Psoas muscle (tissue), 8 donors: ENCODE data around the gene S100Z. TPM values are rescaled to one million over a fixed set of nuclear protein-coding genes. Genes with fewer than 3 reads are reported as not detected.
A peak's percentile ranks its signal among the peaks of the same experiment; 100 is the strongest.

Experiments
- ATAC-seq, 4 donors: fragments of 200-7000 bp; cut with Tn5 transposase; one replicate each; pipeline ENCODE4 v1.9.1; 2020; ENCODE audit warnings: moderate library complexity in 3 of 4, mild to moderate bottlenecking in 2 of 4
- DNase-seq, 2 donors: peaks; one replicate each; pipeline ENCODE4 v3.0.0-alpha.2; 2020
- H3K27ac ChIP-seq: fragments of 200-600 bp; one replicate; pipeline ENCODE4 v1.8.0; 2022
- H3K27me3 ChIP-seq, 3 donors: fragments of 200-600 bp in 1 of 3; one replicate each; pipeline versions ENCODE4 v1.6.1 to v1.8.0; 2013 to 2022; ENCODE audit warnings: low read length in 2 of 3, mild to moderate bottlenecking in 2 of 3, moderate library complexity in 1 of 3; ENCODE audit not compliant: insufficient read depth in 3 of 3
- H3K36me3 ChIP-seq, 2 donors: fragments of 200-600 bp in 1 of 2; one replicate each; pipeline versions ENCODE4 v1.6.1 to v1.8.0; 2013 to 2022; ENCODE audit warnings: low read depth in 1 of 2, mild to moderate bottlenecking in 1 of 2, moderate library complexity in 1 of 2; ENCODE audit not compliant: insufficient read depth in 1 of 2
- H3K4me1 ChIP-seq: fragments of 200-600 bp; one replicate; pipeline ENCODE4 v1.8.0; 2022
- H3K4me3 ChIP-seq: fragments of 200-600 bp; one replicate; pipeline ENCODE4 v1.8.0; 2022; ENCODE audit warnings: mild to moderate bottlenecking
- H3K9me3 ChIP-seq: fragments of 200-600 bp; one replicate; pipeline ENCODE4 v1.8.0; 2022
- CTCF ChIP-seq: fragments of 200-600 bp; IDR thresholded peaks from one replicate; pipeline ENCODE4 v1.8.0; 2022; ENCODE audit warnings: antibody characterized with exemption
- WGBS, 3 donors: extraction: QIAGEN DNeasy Blood & Tissue Kit; methylation state at CpG; one replicate each; pipeline versions ENCODE4 v1.1.6 to v1.1.7; 2013; 5-methylcytosine and 5-hydroxymethylcytosine counted together
- intact Hi-C, 2 donors: fragments of 100-400 bp; cut with DNase I; formaldehyde crosslinking; loops; one replicate each; pipeline versions ENCODE4 v1.11.0 to v1.14.2; 2022
- polyA plus RNA-seq, 3 donors: library from polyadenylated mRNA; stranded (reverse); fragments of 200-250 nt; gene quantifications; one replicate each; pipeline ENCODE4 v1.2.3, GENCODE V29; 2013
- total RNA-seq, 4 donors: library from RNA; stranded (reverse); fragmentation: NEBNext Ultra II Directional in 2 of 4; extraction: Animal tissue kit (Norgen Biotek cat#: 25700) in 2 of 4; gene quantifications; one replicate each; pipeline versions ENCODE4 v1.2.1 to v1.2.4, GENCODE V29; 2021 to 2023
- donor health status: healthy with polysubstance abuse.
- donor health status: DM: no; HTN: no; CAD: no; lungs with moderate emphysema.
- donor health status: Bipolar disorder and iron deficiency.
- donor health status: healthy.
- donor health status: DM: yes; HTN: yes; CAD: no.
- donor health status: DM: no; HTN: no; CAD: no.
- donor health status: DM: no; HTN: no; CAD: no.
- donor health status: DM: yes; HTN: yes; CAD: no.

S100Z gene
- total and polyA plus RNA-seq, 7 donors: 0.09 TPM; not detected in 6

GRCh38 chr5:76954383-76954763 lies 104.6 kb downstream of the S100Z start:
- peak overlapping the region; percentile 44 for H3K4me3 ChIP-seq
- 5 to 9% (median 9%) methylated on average over 25 of the region's 25 CpGs for WGBS, 3 donors
- DNase-seq (no peak), ATAC-seq (no peak)
- H3K9me3 ChIP-seq: no peaks in the 10 kb centered on the region
- intact Hi-C loops: no loop called here
- H3K27ac ChIP-seq: no peak overlapping the region
- no peaks in the 10 kb centered on the region for H3K4me1 ChIP-seq
- H3K36me3 ChIP-seq: no peaks in the 10 kb centered on the region
- peaks cover 0 to 36% (median 12%) of the 10 kb centered on the region in 3 donors for H3K27me3 ChIP-seq
- no peak for TF ChIP-seq CTCF

- no peak for DNase-seq
- Histone ChIP-seq H3K9me3 (no peaks in the 10 kb centered on the region), H3K4me1 (no peaks in the 10 kb centered on the region), H3K4me3 (no peak overlapping the region), H3K27ac (no peak overlapping the region), H3K36me3 (no peaks in the 10 kb centered on the region), H3K27me3 (peaks cover 0 to 36% (median 12%) of the 10 kb centered on the region in 3 donors)
- ATAC-seq: no peak
- no peak for TF ChIP-seq CTCF
- intact Hi-C loops: no loop called here
- WGBS, 3 donors: 80 to 89% (median 82%) methylated on average over 2 of the region's 2 CpGs
Measured at GRCh38 chr5:76956033-76956432, 106.2 kb downstream of the S100Z start.

DNA sequence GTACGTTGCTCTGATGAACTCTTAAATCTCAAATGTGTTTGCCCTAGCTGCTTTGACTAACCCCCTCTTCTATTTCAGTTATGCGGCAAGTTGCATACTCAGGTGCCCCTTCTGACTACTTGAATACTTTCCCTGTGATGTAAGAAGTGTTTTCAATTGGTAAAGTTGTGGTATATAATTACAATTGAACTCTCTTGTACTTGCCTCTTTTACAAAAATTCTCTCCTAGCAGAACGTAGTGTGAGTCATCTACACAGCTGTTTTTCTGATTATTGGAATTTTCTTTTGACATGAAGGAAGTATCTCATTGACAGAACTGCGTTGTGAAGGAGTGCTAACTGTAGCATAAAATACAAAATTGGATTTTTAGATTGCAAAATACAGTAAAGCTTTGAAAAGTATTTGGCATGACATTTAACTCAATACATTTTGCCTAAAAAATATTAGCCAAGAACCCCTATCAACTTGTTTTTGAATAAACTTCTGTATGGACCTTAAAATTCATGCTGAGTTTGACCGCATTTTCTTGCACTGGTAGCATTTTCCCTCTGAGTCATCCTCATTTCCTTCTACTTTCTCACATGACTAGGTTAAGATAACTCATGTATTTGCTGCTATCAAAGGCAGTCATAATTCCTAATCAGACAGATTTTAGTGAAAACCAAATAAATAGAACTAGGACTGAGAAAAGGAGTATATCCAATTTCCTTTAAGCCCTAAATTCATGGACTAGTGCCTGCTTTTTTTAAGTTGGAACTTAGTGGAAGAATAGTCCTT lies 109.4 kb downstream of the S100Z start:
- Histone ChIP-seq H3K4me1 (no peaks in the 10 kb centered on the region), H3K9me3 (no peaks in the 10 kb centered on the region), H3K27me3 (peaks cover 0 to 12% (median 0%) of the 10 kb centered on the region in 3 donors), H3K4me3 (no peak overlapping the region), H3K27ac (no peak overlapping the region), H3K36me3 (no peaks in the 10 kb centered on the region)
- intact Hi-C loops: no loop called here
- DNase-seq (no peak), ATAC-seq (no peak)
- no peak for TF ChIP-seq CTCF
- 28 to 33% (median 31%) methylated on average over 5 of the region's 5 CpGs for WGBS, 3 donors

GRCh38 chr5:76960004-76960625 lies 110.3 kb downstream of the S100Z start:
- intact Hi-C loops: no loop called here
- Histone ChIP-seq H3K27me3 (peaks cover 0 to 2% (median 0%) of the 10 kb centered on the region in 3 donors), H3K27ac (no peak overlapping the region), H3K4me3 (no peak overlapping the region), H3K9me3 (no peaks in the 10 kb centered on the region), H3K36me3 (no peaks in the 10 kb centered on the region), H3K4me1 (no peaks in the 10 kb centered on the region)
- ATAC-seq (no peak), DNase-seq (no peak)
- 71 to 75% (median 73%) methylated on average over 3 of the region's 3 CpGs for WGBS, 3 donors
- TF ChIP-seq CTCF: no peak
